ENCODE measurements around the gene CXorf66.
"Not testable (repeated sequence)": the region's sequence is repeated elsewhere in the genome, so short reads cannot be mapped to it uniquely, and the experiment has no call there.

Gene CXorf66

DNA sequence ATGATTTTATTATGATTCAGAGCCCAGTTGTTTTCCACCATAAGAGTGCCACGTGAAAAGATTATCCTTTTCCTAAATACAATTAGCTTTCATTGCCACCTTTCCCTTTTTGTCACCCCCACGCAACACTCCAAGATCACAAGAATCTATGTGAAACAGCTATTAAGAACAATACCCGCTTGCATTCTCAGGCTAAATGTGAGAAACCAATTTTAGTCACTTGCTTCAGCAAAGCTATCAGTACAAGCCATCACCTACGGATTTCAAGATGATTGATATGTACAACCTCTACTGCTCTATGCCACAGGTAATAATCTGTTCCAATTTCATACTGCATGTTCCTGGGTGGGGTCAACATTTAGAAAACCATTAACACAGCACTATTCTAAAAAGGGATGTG lies 34.9 kb downstream of the CXorf66 start:
- DNase-seq (ENCODE audit: low read depth, low spot score): no peak
- no peak overlapping the region for H3K27ac ChIP-seq

DNA sequence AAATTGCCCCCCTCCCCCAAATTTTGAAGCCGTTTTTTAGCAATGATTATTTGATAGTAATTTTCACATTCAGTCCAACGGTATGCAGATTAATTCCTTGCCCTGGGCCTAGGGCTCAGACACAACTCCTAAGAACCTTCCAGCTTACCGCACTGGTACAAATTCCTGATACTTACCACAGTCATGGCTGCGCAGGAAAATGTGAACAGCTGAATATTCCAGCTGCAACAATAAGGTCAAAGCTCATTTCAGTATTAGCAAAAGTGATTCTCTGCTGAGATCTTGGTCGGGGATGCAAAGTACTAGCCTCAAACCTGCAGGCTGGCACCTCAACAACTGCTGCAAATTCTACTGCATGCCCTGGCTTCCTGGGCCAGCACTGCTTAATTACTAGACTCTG lies 35.4 kb downstream of the CXorf66 start:
- no peak for DNase-seq (ENCODE audit: low read depth, low spot score)
- H3K27ac ChIP-seq: no peak overlapping the region

DNA sequence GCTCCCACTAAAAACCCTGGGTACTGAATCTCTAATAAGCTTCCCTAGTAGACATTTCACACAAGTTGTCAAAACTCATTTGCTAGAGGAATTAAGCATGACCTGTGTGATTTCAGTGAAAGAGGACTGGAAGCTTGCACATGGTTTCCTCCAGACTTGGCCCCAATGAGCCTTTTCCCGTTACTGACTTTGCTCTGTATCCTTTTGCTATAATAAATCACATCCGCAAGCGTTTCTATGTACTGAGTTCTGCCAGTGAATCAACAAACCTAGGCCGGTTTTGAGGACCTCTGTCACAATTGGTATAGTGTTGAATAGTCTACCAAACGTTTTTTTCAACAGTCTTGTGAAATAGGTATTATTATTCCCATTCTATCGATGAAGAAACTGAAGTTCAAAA lies 40.6 kb downstream of the CXorf66 start:
- no peak overlapping the region for H3K27ac ChIP-seq
- no peak for DNase-seq (ENCODE audit: low read depth, low spot score)

- DNase-seq (ENCODE audit: low read depth, low spot score): no peak
- H3K27ac ChIP-seq: no peak overlapping the region
Measured at GRCh38 chrX:139924069-139924695, 41.1 kb downstream of the CXorf66 start.

DNA sequence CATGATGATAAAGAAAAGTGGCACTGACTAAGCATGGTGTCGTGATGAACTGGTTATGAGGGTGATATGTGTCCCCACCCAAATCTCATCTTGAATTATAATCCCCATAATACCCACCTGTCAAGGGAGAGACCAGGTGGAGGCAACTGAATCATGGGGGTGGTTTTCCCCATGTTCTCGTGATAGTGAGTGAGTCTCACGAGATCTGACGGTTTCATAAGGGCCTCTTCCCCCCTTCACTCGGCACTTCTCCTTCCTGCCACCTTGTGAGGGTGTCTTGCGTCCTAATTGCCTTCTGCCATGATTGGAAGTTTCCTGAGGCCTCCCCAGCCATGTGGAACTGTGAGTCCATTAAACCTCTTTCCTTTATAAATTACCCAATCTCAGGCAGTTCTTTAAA lies 44.2 kb downstream of the CXorf66 start:
- H3K27ac ChIP-seq; DNase-seq (ENCODE audit: low read depth, low spot score): not testable (repeated sequence)

DNA sequence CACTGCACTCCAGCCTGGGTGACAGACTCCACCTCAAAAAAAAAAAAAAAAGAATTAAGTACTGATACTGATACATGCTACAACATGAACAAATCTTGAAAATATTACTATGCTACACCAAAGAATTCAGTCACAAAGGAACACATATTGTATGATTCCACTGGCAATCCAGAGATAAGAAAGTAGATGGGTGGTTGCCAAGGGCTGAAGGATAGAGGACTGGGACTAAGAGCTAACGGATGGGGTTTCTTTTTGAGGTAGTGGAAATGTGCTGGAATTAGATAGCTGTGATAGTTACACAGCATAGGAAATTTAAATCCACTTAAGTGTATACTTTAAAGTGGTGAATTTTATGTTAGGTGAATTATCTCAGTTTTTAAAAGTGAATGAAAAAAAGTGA lies 45.0 kb downstream of the CXorf66 start:
- DNase-seq (ENCODE audit: low read depth, low spot score): no peak
- no peak overlapping the region for H3K27ac ChIP-seq

- H3K27ac ChIP-seq: no peak overlapping the region
- DNase-seq (ENCODE audit: low read depth, low spot score): no peak
Measured at GRCh38 chrX:139914421-139914820, 50.9 kb downstream of the CXorf66 start.

DNA sequence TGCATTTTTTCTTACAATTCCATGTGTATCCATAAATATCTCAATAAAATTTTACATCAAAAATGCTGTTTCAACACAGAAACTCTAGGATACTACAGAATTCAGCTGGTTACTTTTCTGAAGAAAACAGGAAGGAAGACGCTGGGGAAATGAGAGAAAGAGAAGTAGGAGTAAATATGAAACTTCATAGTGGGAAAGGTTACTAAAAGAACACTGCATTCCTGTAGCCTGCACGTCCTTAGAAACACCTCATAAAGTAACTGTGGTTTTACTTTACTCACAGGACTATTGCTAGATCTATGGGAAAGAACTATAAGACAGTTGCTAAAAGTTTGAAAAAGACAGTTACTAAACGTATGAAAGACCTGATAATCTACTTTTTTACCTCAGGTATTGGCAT lies 55.6 kb downstream of the CXorf66 start:
- H3K27ac ChIP-seq: no peak overlapping the region
- no peak for DNase-seq (ENCODE audit: low read depth, low spot score)

- H3K27ac ChIP-seq: no peak overlapping the region
- no peak for DNase-seq (ENCODE audit: low read depth, low spot score)
Measured at GRCh38 chrX:139907078-139907477, 58.2 kb downstream of the CXorf66 start.

DNA sequence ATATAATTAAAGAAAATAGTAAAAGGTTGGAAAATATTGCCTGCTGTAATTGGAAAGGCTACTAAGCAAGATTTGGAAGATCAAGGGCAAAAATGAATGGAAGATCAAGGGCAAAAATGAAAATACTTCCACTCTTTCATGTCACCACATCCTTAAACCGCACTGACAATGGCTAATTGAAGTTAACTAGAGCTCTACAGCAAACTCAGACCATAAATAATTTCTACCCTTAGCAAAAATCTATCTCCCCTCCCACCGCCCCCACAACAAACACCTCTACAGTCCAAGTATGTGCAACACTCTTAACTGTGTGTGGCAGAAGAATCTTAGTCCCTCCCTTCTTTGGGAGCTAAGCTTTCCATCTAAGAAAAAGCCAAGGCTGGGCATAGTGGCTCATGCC lies 59.6 kb downstream of the CXorf66 start:
- H3K27ac ChIP-seq: no peak overlapping the region
- DNase-seq (ENCODE audit: low read depth, low spot score): no peak
